Hematopoietic multipotent progenitor cell treated with erythropoietin and hydrocortisone succinate and interleukin-3 and kit ligand, for 6 days (in vitro differentiated cells): ENCODE results near the gene ZSCAN1.

Experiments used
- DNase-seq: peaks from one replicate; pipeline ENCODE4 v3.0.0-alpha.2; 2015

ZSCAN1 gene

DNA sequence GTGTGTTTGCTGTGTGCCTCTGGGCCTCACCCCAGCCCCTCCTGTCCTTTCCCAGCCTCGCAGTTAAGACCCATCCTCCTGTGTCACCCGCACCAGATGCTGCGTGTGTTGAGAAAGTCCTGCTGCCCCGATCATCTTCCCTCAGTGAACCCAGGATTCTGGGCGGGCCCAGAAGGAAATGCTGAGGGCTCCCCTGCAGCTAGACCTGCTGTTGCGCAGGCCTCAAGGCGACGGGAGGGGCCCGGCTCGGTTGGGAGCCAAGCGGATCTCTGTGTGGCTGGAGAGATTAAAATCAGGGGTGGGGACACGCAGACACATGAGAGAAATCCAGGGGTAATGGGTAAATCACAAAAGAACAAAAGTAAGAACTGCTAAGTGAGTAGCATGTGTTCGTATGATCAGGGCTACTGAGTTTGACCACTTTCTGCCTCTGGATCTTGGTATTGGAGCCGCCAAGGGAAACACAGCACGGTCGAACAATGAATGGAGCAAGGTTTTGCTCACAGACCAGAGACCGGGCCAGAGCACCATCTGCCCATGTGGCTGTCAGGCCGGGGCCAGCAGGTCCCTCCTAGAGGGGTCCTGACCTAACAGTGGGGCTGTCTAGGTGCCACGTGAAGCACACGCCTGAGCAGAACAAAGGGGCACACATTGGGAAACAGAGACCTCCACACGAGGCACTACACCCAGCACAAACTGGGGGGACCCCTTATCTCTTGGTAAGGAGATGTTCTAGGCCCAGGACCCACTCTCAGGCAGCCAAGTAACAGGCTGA, 7.1 kb downstream of the ZSCAN1 start:
- DNase-seq = no peak

DNA sequence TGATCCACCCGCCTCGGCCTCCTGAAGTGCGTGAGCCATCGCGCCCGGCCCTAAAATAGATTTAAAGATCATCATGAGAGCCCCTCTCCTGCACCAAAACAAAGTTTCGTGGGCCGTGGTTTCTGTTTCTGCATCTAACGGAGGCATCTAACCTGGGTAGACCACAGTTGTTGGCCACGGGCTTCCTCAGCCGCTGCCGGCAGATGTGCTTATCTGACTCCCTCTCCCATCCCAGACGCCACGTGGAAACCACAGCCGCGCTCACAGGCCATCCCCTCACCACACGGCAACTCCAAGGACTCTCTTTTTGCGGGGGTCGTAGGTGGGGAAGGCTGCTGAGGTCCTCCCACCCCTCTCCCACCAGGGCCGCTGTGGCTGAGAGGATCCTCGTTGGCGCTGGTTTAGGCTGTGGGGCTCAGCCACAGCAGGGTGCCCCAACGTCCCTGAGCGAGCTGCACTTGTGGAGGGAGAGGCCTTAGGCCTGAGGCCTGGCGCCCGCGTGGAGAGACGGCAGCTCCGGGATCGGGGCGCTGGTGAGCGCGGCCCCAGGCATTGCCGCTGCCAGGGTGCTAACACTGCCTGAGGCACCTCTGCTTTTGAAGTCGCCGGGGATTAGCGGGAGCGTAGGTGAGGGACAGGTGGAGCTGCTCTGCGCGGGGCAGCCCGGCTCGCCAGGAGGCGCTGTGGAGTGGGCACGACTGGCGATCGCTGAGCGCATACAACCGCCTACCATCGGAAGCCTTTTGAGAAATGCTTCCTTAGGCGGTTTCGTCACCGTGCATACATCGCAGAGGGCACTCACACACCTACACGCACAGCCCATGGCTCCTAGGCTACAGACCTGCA, 8.9 kb downstream of the ZSCAN1 start:
- DNase-seq = no peak

DNA sequence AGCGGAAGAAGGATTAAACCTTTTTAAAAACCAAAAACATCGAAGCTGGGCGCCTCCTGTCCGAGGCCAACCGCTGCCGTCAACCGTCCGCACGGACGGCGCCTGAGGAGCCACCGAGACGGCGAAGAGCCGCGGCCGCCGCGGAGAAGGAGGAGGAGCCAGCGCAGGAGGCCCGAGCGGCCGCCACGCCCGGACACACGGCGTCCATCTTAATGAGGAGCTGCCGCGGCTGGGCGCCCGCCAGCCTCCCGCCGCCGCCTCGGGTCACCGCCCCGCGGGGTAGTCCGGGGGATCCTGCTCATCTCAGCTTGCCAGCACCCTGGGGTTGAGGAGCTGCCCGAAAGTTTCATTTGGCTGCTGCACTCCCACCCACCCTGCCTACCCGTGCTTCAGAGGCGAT, 10.6 kb downstream of the ZSCAN1 start:
- no peak for DNase-seq

DNA sequence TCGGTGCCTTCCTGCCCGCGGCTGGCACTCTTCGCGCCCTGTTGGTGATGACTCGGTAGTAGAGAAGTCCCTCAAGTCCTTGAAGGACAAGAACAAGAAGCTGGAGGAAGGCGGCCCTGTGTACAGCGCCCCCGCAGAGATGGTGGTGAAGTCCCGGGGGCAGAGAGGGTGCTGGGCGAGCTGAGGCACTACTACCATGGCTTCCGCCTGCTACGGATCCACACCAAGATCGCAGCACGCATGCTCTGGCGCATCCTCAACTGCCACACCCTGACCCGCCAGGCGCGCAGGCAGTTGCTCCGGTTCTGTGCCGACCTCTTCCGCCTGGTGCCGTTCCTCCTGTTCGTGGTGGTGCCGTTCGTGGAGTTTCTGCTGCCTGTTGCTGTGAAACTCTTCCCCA, 11.1 kb downstream of the ZSCAN1 start:
- no peak for DNase-seq

DNA sequence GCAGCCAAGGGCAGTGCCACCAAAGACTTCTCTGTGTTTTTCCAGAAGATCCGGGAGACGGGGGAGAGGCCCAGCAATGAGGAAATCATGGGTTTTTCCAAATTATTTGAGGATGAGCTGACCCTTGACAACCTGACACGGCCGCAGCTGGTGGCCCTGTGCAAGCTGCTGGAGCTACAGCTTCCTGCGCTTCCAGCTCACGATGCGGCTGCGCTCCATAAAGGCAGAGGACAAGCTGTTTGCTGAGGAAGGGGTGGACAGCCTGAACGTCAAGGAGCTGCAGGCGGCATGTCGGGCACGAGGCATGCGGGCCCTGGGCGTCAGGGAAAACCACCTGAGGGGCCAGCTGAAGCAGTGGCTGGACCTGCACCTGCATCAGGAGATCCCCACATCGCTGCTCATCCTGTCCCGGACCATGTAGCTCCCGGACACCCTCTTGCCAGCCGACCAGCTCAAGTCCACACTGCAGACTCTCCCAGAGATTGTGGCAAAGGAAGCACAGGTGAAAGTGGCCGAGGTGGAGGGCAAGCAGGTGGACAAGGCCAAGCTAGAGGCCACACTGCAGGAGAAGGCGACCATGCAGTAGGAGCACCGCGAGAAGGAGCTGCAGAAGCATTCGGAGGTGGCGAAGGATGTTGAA, 11.7 kb downstream of the ZSCAN1 start:
- no peak for DNase-seq

DNA sequence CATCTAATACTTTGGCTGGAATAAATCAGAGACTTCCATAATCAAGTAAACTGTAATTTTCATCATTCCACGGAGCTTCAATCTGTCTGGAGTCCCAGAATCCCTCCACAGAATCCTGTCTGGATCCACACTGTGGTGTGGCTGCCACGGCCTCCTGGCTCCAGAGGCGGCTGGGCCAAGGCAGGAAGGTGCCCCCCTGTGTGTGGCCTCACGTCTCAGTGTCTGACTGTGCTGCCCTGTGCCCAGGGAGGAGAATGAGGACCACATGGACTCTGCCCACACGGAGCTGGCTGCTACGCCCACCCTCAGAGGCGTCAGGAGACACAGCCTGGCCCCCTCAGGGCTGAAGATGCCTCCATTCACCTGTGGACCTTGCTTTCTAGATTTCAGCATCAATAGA, 13.0 kb downstream of the ZSCAN1 start:
- no peak for DNase-seq

DNA sequence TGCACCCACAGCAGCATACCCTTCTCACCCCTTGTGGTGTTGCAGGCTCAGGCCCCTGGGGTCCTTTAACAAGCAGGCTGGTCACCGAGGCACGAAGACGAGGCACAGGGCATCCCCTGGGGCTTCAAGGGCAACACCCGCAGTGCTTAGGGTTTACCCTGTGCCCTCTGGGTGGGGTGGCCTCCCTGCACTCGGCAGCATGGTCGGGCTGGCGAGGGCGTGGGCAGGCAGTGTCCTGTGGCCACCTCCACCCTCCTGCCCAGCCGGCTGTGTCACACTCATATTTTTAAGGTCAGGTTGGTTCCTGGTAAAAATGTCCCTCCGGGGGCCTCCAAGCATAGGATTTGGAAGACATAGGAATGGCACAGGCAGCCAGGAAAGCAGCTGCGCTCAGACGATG, 13.8 kb downstream of the ZSCAN1 start:
- no peak for DNase-seq

DNA sequence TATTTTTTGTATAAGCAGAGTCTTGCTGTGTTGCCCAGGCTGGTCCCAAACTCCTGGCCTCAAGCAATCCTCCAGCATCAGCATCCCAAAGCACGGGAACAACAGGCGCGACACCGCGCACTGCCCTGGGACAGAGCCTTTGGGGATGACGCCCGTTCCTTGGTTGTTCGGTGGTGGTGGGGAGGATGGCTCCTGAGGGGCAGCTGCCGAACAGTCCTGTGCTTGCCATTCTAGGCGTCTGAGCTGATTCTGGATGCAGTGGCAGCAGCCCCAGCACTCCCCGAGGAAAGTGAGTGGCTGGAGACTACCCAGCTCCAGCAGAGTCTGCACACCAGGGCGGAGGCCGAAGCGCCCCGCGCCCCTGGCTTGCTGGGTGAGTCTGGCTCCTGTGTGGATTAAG, 18.4 kb downstream of the ZSCAN1 start:
- DNase-seq = no peak

DNA sequence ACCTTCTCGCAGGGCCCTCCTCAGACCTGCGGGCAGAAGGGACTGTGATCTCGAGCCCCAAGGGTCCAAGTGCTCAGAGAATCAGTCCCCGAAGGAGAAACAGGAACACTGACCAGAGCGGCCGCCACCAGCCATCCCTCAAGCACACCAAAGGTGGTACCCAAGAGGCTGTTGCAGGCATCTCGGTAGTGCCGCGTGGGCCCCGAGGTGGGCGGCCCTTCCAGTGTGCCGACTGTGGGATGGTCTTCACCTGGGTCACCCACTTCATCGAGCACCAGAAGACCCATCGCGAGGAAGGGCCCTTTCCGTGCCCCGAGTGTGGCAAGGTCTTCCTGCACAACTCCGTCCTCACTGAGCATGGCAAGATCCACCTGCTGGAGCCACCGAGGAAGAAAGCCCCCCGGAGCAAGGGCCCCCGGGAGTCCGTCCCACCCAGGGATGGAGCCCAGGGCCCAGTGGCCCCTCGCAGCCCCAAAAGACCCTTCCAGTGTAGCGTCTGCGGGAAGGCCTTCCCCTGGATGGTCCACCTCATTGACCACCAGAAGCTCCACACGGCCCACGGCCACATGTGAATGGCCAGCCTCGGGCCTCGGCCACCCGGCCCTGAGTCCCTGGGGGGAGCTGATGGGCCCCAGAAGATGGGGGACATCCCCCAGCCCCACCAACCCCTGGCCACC, 19.8 kb downstream of the ZSCAN1 start:
- no peak for DNase-seq

DNA sequence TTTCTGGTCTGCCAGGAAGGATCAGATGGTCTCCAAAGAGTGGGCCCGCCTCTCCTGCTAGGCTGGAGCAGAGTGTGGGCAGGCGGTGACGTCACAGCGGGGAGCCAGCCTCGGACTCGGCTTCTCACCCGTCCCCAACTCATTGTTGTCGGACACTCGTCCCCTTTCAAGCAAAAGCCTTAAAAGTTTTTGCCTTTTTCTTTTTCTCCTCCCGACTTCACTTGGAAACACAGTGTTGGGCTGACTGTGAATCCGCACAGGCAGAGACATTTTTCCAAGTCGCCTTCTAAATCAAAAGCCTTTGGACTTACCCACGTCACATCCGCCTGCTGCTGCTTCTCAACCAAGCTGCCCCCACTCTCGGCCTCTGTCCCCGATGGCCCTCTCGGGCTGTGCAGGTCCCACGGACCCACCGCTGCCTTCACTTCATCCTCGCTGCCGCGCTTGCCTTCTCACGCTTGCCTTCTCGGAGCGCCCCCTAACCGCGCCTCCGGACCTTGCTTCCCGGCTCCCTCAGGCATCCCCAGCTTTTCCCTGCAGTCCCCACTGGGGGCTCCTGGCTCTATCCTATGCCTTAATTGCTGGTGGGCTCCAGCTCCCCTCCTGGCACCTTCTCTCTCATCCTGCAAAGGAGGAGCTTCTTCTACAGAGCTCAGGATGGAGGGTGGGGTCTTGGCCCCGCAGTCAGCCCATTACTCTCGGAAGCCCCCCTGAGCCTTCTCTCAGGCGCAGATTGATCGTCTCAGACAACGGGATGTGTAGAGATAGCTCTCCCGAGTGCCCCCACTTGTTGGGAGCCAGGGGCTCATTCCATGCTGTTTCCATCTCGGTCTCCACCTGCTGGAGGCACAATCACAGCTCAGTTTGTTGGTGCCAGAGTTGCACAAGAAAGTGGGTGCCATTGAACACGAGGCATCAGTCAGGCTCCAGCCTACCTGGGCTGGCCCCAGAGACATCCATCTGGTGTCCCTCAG, 21.4 kb downstream of the ZSCAN1 start:
- no peak for DNase-seq

DNA sequence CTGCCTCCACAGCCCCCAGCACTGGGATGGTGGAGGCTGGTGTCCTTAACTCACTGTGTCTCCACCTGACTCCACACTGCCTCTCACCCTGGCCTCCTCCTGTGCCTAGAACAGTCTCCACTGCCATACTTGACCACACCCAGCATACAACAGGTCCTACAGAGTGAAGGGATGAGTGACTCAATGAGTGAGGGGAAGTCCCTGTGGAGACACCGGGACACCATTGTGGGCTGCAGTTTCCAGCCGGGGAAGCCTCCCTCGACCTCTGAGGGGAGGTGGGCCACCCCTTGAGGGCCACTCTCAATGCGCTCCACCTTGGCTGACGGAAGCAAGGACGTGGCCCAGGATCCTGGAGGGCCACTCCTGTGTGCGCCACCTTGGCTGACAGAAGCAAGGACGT, 22.4 kb downstream of the ZSCAN1 start:
- no peak for DNase-seq

DNA sequence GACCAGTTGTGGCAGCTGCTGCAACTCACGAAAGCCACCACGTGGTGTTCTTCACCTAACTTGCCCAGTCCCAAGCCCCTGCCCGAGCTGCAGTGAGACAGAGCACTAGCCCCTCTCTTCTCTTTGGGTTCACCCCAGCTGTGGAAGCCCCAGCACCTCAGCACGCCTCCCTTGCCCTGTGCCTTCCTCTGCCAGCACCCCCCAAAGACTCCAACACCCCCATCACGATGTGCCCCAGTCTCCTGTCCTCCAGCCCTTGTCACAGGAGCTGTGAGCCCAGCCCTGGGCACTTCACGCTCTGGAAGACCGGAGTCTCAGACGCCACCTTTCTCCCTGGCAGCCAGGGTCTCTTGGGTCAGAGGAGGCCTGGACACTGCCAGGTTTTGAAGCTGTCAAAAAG, 23.0 kb downstream of the ZSCAN1 start:
- no peak for DNase-seq

DNA sequence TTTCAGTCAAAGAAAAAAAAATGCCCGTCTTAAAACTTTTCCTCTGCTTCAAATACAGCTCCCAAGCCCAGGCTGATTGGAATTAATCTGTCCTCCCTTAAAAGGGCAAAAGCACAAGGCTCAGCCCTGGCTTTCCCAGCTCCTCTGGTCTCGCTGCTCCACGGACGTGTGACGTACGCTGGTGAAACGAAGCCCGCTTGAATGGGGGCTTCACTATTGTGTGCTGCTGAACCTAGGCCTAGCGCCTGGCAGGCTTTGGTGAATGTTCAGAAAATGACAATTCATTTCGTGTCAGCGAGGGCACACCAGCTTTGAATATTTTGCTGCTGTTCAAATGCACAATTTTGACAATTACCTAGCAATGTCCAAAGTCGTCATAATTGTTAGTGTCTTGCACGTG, 24.6 kb downstream of the ZSCAN1 start:
- DNase-seq = no peak

DNA sequence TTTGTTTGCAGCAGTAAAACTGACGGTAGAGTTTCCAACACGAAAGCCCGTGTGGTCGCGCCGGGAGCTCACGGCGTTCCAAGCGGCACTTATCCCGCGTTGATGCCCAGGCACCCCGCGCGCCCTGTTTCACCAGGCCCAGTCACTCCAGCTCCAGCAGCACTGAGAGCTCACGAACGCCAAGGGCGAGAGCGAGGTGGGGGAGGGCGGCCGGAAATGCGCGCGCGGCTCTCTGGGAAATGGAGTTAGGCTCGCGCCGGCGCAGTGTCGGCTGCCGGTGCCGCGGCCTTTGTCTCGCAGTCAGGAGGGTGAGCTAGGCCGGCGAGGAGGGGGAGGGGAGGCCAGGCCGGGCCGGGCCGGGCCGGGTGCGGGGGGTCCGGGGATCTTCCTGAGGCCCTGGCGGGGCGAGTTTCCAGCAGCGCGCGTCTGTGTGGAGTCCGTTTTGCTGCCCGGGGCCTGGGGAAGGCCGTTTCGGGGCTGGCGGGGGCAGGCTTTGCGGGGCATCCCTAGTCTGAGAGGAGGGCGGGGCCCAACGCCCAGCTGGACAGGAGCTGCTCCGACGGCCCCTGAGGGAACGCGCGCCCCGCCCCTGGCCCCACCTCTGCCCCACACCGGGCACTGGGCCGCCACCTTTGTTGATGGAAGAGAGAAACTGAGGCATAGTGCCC, 25.3 kb downstream of the ZSCAN1 start, which contains the start of gene ZNF135:
TSS of gene ZNF135 (plus strand) at position 280 of the 668 bp plus-strand sequence. CDS start 721 bp downstream, outside the sequence.
- DNase-seq = peak; percentile 55

DNA sequence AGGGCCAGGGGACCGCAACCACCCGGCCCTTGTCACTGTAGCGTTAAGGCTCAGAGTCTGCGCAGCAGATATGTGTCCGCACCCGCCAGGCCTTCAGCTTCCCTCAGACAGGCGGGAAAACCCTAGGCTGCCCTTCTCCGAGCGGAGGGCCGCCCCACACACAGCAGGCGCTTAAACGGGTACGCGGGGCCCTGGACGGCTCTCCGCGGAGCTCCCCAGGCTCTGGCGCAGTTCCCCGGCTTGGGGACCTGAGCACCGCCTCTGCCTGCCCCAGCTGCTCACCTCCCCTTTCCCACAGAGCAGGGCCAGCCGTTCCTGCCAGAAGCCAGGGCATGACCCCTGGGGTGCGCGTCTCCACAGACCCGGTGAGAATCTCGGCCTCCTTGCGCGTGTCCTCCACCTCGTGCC, 25.9 kb downstream of the ZSCAN1 start:
- no peak for DNase-seq

DNA sequence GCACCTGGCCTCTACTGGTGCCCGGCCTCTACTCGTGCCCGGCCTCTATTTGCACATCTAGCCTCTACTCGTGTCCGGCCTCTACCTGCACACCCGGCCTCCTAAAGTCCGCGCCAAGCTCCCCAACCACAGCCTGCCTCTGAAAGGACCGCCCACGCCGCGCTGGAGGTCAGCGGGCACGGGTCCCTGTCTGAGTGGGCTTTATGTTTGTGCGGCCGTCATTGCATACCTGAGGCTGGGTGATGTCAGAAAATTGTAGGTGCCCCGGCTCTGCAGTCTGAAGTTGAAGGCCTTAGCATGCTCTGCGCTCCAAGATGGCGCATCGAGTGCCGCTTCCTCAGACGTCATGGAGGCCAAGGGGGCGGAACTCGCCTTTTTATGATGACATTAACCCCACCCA, 26.4 kb downstream of the ZSCAN1 start:
- DNase-seq = no peak

DNA sequence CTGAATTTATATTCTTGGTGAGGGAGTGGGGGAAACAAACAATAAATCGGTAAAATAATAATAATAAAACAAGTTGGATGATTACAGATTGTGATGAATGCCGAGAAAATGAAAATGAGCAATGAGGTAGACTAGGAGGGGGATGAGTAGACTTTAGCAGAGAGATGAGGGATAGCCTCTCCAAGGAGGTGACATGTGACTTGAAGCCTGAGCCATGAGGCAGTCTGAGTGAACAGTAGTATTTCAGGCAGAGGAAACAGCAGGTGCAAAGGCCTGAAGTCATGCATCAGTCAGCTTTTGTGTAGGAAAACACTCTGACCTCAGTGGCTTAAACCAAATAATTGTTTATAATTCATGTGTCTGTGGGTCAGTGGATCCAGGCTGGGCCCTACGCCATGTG, 29.9 kb downstream of the ZSCAN1 start:
- no peak for DNase-seq

DNA sequence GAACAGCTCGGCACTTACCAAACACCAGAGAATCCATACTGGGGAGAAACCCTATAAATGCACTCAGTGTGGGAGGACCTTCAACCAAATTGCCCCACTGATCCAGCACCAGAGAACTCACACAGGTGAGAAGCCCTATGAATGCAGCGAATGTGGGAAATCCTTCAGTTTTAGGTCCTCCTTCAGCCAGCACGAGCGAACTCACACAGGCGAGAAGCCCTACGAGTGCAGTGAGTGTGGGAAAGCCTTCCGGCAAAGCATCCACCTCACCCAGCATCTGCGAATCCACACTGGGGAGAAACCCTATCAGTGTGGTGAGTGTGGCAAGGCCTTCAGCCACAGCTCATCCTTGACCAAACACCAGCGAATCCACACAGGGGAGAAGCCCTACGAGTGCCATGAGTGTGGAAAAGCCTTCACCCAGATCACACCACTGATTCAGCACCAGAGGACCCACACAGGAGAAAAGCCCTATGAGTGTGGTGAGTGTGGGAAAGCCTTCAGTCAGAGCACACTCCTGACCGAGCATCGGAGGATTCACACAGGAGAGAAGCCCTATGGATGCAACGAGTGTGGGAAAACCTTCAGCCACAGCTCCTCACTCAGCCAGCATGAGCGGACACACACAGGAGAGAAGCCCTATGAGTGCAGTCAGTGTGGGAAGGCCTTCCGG, 33.6 kb downstream of the ZSCAN1 start:
- DNase-seq = no peak

DNA sequence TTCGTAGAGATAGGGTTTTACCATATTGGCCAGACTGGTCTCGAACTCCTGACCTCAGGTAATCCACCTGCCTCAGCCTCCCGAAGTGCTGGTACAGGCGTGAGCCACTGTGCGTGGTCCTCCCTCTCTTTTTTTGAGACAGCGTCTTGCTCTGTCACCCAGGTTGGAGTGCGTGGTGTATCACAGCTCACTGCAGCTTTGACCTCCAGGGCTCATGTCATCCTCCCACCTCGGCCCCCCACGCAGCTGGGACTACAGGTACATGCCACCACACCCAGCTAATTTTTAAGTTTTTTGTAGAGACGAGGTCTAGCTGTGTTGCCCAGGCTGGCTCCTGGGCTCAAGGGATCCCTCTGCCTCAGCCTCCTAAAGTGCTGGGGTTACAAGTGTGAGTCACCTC, 46.0 kb downstream of the ZSCAN1 start:
- DNase-seq = no peak

DNA sequence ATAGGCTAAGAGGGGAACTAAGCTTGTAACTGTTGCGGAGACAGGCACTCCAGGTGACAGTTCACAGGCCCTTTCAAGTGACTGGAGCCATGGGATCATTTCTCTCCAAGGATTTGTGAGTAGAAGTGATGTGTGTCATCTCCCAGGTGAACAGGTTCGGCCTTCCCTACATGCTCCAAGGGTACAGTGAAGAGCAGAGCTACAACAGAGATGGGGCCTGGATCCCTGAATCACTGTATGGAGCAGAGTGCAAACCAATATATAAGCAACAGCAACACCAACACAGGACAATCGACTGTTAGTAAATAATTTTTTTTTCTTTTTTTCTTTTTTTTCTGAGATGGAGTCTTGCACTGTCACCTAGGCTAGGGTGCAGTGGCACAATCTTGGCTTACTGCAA, 49.2 kb downstream of the ZSCAN1 start:
- no peak for DNase-seq
